GM12801 (cell line): Measurements from ENCODE around the gene CDC7.

Experiments
- CTCF ChIP-seq: IDR thresholded peaks from one replicate; pipeline ENCODE4 v1.5.1; 2011; ENCODE audit warnings: control low read depth; ENCODE audit not compliant: insufficient read length; ENCODE audit errors: extremely low read depth

CDC7 gene

GRCh38 chr1:91572044-91572443 is 71.4 kb downstream of the CDC7 start:
- TF ChIP-seq CTCF = no peak
